Activated T-cell treated with anti-CD3 and anti-CD28 coated beads for 4 hours (primary cell): ENCODE measurements around the gene PTGDR2.

Experiments used
- DNase-seq: peaks from one replicate; pipeline ENCODE4 v3.0.0-alpha.2; 2020

The PTGDR2 gene

GRCh38 chr11:60858731-60859464 lies 3.1 kb upstream of the PTGDR2 start:
- DNase-seq, result no peak

- DNase-seq, result no peak
These were observed 2.5 kb upstream of the PTGDR2 start for GRCh38 chr11:60858236-60858635.

DNA sequence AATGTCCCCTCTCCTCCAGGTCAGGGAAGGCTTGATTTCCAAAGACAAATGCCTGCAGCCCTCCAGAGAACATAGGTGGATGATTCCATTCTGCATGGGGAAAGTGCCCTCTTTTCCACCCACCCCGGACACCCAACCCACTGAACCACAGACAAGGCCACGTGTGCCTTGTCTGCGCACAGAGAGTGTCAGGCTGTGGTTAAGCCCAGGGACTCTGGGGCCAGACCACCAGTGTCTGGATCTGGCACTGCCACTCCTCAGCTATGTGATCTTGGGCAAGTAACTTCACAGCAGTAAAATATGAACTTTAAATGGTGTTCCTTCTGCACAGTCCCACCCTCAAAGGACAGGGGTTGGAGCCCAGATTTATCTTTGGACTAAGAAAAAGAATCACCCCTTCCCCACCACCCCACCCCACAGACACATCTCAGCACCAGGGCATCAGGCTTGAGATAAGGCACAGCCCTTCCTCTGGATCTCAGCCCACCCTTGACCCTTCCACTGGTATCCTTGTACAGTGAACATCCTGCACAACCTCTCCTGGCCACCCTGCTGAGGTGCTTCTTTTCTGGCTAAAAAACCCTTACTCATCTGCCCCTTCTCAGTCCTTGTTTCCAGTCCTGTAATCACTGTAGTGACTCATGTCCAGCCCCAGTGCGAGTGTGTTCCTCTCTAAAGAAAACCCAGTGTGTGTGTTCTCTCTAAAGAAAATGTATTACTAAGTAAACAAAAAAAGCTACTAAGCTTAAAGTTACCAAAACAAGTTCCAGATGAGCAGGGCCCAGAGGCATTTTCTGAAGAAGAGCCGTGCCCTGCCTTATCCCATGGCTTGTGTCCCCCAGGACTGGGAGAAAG lies 1.9 kb upstream of the PTGDR2 start:
- DNase-seq, result no peak

GRCh38 chr11:60854847-60855725 lies 664 bp downstream of the PTGDR2 start:
- no peak for DNase-seq

GRCh38 chr11:60854140-60854846 lies 1.5 kb downstream of the PTGDR2 start:
- DNase-seq, result no peak

GRCh38 chr11:60852982-60853950 lies 2.5 kb downstream of the PTGDR2 start:
- DNase-seq, result no peak

DNA sequence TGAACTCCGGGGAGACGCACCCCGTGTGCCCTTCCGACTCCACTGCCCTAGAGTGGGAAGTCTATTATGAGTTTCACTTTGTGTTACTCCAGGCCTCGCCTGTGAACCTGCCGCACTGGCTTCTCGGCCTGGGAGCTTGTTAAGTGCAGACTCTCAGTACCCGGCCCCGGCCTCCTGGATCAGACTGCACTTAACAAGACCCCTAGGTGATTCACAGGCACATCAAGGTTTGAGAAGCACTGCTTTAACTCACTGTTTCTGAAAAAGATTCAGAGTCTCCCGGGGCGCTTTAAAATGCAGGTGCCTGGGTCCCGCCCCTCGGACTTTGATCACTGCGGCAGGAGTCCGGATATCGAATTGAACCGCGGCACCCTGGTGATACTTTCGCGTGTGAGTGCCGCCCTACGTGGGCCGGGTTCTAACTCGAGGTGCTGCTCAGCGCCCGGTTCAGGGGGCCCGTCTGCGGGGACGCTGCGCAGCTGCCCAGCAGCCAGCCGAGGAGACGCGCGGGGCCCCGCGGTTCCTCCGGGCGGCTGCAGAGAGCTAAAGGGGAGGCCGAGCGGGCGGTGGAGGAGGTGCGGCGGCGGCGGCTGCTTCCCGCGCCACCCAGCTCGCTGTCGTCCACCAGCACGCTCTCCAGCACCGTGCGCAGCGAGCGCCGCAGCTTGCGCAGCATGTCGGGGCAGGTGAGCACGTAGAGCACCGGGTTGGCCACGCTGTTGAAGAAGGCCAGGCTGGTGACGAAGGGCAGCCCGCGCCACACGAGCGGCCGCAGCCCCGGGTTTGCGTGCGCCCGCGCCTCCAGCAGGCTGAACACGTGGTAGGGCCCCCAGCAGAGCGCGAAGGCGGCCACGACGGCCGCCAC lies 3.4 kb downstream of the PTGDR2 start:
- no peak for DNase-seq

DNA sequence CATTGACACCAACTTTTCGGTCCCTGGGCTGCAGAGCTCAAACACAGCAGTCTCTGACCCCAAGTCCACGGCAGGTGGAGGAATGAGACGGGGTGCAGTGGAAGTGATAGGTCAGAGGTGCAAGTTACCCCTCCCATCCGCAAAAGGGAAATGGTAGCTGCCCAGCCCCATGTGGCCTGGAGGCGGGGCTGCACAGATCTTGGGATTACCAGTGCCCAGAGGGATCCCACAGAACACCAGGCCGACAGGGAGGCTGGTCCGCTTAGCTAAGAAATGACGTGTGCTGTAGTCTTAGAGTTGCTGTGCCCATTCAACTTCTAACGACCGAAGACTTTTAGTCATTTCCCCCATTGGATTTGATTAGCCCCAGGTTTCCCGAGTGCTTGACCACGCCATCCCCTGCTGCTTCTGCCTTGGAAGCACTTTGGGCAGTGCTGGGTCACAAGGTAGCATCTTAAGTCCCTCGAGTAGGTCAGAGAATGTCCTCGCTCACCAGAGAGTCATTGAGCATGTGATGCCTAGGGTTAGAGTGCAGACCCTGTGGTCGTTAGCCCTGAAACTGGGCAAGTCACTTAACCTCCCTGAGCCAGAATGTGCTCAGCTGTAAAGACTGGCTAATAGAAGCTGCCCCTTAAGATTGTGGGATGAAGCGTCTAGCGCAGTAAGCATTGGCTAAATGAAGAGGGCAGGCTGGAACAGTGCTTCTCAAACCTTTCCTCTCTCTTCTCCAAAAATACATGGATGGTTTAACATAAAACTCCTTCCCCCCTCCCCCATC lies 4.2 kb downstream of the PTGDR2 start:
- no peak for DNase-seq

GRCh38 chr11:60849641-60850520 lies 5.9 kb downstream of the PTGDR2 start:
- no peak for DNase-seq

- DNase-seq, result no peak
These were observed 7.0 kb downstream of the PTGDR2 start for GRCh38 chr11:60848714-60849151.

DNA sequence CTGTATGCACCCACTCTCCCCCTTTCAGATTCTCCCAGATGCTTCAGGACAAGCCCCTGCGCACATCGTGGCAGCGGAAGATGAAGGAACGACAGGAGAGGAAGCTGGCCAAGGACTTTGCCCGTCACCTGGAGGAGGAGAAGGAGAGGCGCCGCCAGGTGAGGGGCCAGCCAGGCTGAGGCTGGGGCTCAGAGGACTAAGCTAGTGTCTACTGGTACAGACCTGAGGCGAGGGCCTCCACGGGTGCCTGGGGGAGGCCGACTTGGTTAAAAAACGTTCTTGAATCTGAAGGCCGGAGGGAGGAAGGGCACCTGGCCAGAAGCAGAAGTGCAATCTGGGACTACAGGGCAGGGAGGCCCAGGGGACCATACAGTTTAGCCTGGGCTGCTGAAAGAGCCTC lies 7.9 kb downstream of the PTGDR2 start:
- no peak for DNase-seq

DNA sequence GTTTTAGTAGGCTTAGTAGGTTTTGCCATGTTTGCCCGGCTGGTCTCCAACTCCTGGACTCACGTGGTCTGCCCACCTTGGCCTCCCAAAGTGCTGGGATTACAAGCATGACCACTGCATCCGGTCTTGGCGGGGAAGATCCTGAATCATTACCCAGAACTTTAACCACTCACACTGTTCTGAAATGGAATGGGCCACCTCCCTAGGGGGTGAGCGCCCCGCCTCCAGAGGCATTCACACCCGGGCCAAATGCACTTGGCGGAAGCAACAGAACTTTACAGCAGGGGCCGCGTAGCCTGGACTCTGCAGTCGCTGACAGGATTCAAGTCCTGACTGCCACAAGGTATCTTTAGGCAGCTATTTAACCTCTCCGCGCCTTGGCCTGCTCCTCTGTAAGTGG lies 8.5 kb downstream of the PTGDR2 start:
- no peak for DNase-seq

DNA sequence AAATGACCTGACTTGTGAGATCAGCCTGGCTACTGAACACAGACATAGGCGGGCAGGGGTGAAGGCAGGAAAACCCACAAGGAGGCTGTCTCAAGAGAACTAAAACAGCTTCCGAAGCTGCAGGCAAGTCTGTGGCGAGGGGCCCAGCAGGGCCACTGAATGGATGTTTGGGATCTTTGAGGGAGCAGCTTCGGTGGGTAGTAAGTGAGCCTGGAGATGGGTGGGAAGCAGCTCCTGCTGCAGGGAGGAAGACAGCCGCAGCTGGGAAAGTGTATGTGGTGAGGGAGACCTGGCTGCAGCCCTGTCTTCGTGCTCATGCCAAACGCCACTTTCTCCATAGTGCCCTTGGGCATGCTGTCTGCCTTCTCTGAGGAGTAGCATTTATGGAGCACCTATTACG lies 10.4 kb downstream of the PTGDR2 start:
- no peak for DNase-seq

DNA sequence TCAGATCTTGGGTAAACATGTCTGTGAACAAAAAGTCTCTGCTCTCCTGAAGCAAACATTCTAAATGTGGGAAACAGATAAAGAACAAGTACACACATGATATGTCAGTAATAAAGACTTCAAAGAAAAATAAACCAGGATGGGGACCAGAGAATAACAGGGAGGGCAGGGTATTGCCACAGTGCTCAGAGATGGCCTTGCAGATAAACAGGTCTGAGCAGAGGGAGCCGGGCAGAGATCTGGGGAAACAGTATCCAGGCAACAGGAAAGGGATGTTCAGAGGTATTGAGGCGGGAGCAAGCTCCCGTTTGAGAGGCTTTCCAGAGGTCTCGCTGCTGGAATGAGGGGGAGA lies 10.9 kb downstream of the PTGDR2 start:
- no peak for DNase-seq

DNA sequence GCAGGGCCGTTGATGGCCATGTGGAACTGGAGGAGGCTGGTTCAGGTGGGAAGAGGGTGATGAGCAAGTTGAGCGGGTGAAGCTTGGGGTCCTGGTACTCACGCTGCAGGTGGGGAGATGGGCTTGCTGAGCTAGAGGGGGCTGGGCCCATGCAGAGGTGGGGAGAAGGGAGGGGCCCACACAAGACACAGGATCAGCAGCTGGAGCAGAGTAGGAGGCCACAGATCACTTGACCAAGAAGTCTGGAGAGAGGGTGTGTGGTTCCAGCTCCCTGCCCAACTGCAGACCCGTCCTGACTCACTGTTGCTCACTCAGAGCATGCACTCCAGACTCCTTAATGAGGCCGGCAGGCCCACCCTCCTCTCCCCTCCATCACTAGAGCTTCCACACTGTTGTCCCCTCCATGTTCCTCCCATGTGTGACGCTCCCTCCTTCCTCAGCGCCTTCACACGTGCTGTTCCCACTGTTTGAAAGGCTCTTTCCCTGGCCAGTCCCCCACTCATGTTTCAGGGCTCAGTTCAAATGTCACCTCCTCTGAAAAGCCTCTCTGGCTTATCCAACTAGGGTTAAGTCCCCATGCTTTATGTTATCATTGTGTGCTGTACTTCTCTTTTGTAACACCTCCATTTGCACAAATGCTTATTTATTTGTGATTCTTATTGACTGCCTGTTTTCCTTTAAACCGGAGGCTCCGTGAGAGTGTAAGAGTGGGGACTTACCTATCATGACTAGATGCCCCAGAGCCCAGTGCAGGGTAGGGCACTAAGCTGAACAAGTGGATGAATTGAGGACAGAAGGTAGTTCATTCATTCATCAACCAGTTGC lies 11.5 kb downstream of the PTGDR2 start:
- no peak for DNase-seq

- DNase-seq, result no peak
These were observed 12.8 kb downstream of the PTGDR2 start for GRCh38 chr11:60842668-60843600.
